ENCODE measurements around the gene IFNLR1.

The IFNLR1 gene

DNA sequence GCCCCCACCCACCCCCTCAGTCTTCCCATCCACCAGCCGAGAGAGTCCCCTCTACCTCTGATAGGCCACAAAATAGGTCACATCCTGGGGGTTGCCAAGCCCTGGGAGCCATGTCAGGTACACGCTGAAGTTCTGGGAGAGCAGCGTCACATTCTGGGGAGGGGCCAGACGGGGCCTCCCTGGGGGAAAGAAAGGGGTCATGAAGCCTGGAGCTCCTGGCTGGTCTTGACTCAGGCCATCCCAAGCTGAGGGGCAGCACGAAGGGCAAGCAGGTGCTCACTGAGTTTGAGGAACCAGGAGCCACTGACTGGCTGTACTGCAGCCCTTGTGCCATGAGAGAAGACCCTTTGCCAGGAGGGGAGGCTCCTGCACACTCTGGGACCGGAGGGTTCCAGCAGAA lies 6.4 kb downstream of the IFNLR1 start (continued):
- TF ChIP-seq CSRNP3 (CRISPR knock-in tag; IDR thresholded peaks at IDR 0.05) (no peak), ZC3H10 (CRISPR knock-in tag; IDR thresholded peaks at IDR 0.05) (no peak), ESRRG (CRISPR knock-in tag; IDR thresholded peaks at IDR 0.05) (no peak), PATZ1 (CRISPR knock-in tag; IDR thresholded peaks at IDR 0.05; ENCODE audit: borderline replicate concordance) (no peak), BACH2 (CRISPR knock-in tag; IDR thresholded peaks at IDR 0.05; ENCODE audit: borderline replicate concordance) (no peak)

DNA sequence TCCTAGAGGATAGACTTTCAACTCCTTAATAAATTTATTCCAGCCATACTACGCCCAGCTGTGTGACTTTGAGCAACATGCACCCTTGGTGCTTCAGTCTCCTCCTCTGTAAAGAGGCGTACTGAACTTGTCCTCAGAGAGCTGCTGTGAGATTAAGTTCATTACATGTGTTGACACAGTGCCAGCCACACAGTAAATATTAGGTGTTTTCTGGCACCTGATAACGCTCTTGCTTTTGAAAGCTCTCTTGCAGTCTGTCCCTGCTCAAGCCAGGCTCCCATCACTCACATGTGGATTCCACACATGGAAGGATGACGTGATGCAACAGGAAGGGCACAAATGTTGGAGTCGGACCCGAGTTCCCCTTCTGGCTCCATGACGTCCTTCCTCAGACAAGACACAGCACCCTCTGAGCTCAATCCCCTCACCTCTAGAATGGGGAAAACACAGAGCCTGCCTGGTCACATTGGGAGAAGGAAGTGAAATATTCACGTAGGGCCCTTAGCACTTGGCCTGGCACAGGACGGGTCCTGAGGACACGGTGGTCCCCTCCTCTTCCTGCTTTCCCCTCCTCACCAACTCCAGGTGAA lies 7.7 kb downstream of the IFNLR1 start:
- ATAC-seq = no peak
- no peak for TF ChIP-seq ZNF70 (CRISPR knock-in tag; IDR thresholded peaks at IDR 0.05)
- TF ChIP-seq CREB5 (CRISPR knock-in tag; IDR thresholded peaks at IDR 0.05; ENCODE audit: low read depth) = no peak
- TF ChIP-seq PATZ1 (CRISPR knock-in tag; IDR thresholded peaks at IDR 0.05; ENCODE audit: borderline replicate concordance) = no peak
- TF ChIP-seq PPARA (CRISPR knock-in tag; IDR thresholded peaks at IDR 0.05; ENCODE audit: borderline replicate concordance) = no peak
- no peak for TF ChIP-seq ZFP3 (CRISPR knock-in tag; IDR thresholded peaks at IDR 0.05)
- no peak for TF ChIP-seq TOX (CRISPR knock-in tag; IDR thresholded peaks at IDR 0.05; ENCODE audit: borderline replicate concordance)
- TF ChIP-seq ZFP30 (CRISPR knock-in tag; IDR thresholded peaks at IDR 0.05) = no peak
- TF ChIP-seq GLIS3 (CRISPR knock-in tag; IDR thresholded peaks at IDR 0.05) = no peak
- no peak for TF ChIP-seq OSR1 (CRISPR knock-in tag; IDR thresholded peaks at IDR 0.05)
- no peak for TF ChIP-seq ZC3H10 (CRISPR knock-in tag; IDR thresholded peaks at IDR 0.05)
- no peak for TF ChIP-seq RARB (CRISPR knock-in tag; IDR thresholded peaks at IDR 0.05)
- no peak for TF ChIP-seq ZNF565 (CRISPR knock-in tag; conservative IDR thresholded peaks at IDR 0.05; ENCODE audit: low read depth)
- no peak for TF ChIP-seq ARNTL (CRISPR knock-in tag; IDR thresholded peaks at IDR 0.05; ENCODE audit: borderline replicate concordance, low read depth)
- TF ChIP-seq CSRNP3 (CRISPR knock-in tag; IDR thresholded peaks at IDR 0.05) = no peak
- TF ChIP-seq CSDC2 (CRISPR knock-in tag; IDR thresholded peaks at IDR 0.05) = no peak
- TF ChIP-seq ESRRG (CRISPR knock-in tag; IDR thresholded peaks at IDR 0.05) = no peak
- TF ChIP-seq TCF4 (CRISPR knock-in tag; IDR thresholded peaks at IDR 0.05; ENCODE audit: borderline replicate concordance) = no peak
- TF ChIP-seq ZNF8 (CRISPR knock-in tag; IDR thresholded peaks at IDR 0.05) = no peak

DNA sequence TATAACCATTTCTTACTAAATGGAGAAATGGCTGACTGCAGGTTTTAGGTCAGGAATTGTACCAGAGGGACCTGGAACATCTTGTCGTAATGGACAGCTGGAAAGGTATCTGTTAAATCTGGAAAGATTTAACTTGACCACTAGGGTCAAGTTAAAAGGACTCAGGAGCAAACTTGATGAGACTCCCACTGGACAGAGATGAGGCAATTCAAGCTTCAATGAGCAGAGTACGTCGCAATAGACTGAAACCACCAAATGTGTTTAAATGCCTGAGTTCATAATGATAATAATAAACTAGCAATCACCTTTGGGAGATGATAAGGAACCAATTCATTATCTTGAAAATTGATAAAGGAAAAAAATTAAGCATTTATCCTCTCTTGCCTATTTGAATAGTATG lies 8.7 kb downstream of the IFNLR1 start:
- TF ChIP-seq ZFP3 (CRISPR knock-in tag; IDR thresholded peaks at IDR 0.05) (no peak), ZC3H10 (CRISPR knock-in tag; IDR thresholded peaks at IDR 0.05) (no peak), CREB5 (CRISPR knock-in tag; IDR thresholded peaks at IDR 0.05; ENCODE audit: low read depth) (no peak), CSRNP3 (CRISPR knock-in tag; IDR thresholded peaks at IDR 0.05) (no peak), OSR1 (CRISPR knock-in tag; IDR thresholded peaks at IDR 0.05) (no peak), ZNF70 (CRISPR knock-in tag; IDR thresholded peaks at IDR 0.05) (no peak), TCF4 (CRISPR knock-in tag; IDR thresholded peaks at IDR 0.05; ENCODE audit: borderline replicate concordance) (no peak), ISL1 (CRISPR knock-in tag; IDR thresholded peaks at IDR 0.05) (no peak), ESRRG (CRISPR knock-in tag; IDR thresholded peaks at IDR 0.05) (no peak), PATZ1 (CRISPR knock-in tag; IDR thresholded peaks at IDR 0.05; ENCODE audit: borderline replicate concordance) (no peak), ZFP30 (CRISPR knock-in tag; IDR thresholded peaks at IDR 0.05) (no peak)
- ATAC-seq = no peak

Measured in SK-N-SH treated with all-trans-retinoic acid at 6 μM for 48 hours (cell line).